Measurements from ENCODE around the gene ERBB4.
"Not testable (repeated sequence)": the region's sequence is repeated elsewhere in the genome, so short reads cannot be mapped to it uniquely, and the experiment has no call there.

The ERBB4 gene

DNA sequence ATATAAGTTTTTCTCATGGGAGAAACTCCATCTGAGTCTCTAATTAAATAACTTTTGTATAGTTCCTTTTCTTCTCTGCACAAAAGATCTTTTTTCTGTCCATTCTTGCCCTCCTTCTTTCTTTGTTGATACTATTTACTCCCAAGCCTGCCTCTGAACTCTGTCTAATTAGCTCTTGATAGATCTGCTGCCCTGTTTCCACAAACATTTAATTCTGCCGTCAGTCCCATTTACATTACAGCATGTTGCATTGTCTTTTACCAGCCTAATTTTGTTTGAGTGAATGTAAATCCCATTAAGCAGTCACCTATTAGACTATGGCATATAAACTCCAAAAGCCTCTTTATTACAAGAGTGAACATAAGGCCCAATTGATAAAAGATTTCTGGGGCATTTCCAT, 254.4 kb downstream of the ERBB4 start:
- DNase-seq, result no peak

DNA sequence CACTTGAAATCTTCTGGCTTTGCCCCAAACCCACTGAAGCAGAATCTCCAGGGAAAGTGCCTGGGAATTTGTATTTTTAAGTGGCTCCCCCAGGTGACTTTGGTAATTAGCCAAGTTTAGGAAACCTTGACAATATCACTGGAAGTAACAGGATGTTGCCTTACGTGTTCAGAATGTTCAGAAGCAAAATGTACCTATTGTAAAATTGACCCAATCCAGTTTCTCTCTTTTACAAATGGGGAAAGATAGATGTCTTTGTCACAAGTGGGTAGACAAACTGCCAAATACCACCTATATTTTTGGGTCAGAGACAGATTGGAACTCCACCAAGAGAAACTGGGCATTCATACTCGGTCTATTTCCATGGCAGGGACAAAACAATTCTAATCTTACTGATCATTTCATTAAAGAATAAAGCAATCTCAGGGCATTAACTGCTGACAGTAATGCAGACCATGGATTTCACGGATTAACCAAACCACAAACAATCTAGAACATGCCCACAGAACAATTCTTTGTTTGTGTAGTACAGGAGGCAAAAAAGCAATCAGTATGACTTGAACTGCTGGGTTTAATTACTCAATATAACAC, 255.8 kb downstream of the ERBB4 start:
- DNase-seq, result no peak

DNA sequence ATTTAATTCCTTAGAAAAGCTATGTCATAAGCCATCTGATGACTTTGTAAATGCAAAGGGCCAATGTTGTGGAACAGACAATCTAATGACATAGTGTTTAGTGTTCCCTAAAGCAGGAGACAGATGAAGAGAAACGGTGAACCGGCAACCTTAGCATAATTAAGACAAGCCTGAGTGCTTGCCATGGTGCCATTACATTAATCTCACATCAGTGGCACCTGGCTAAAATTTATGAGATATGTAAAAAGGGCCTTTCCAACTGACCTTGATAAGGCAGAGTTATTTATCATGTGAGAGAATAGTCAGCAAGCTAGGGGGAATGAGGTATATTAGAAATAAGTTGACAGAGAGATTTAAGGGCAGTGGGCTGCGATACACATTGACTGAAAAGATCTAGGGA, 261.8 kb downstream of the ERBB4 start:
- no peak for DNase-seq

DNA sequence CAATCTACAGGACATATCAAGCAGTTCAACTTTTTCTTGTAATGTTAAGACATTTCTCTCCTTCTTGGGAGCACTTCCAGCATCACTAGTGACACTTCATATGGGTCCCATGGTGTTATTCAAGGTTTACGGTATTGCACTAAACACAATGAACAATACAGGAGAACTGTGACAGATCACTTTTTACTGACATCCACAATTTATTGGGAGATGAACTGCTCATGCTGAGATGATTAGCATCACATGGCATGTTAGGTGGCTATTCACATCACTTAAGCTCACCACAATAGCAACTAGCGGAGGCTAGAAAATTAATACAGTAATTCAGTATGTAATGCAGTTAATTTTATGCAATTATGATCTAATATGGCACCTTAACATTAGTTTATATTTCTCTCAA, 264.4 kb downstream of the ERBB4 start:
- DNase-seq, result no peak

DNA sequence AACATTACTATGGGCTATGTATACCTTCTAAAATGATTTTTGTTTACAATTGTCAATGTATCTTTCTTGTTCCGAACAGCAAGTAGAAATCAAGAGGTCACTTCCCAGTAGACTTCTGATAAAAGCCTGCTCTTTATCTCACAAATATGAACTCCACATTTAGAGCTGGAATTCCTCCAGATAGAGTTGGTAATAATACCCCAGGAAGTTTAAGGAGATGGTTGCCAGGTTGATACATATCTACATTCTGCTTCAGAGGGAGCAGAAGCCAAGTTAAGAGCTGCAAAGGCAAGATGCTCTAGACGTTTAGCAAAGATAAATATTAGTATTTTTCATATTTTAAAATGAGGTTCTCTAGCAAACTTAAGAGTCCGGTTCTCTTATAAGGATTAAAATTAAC, 267.0 kb downstream of the ERBB4 start:
- no peak for DNase-seq

DNA sequence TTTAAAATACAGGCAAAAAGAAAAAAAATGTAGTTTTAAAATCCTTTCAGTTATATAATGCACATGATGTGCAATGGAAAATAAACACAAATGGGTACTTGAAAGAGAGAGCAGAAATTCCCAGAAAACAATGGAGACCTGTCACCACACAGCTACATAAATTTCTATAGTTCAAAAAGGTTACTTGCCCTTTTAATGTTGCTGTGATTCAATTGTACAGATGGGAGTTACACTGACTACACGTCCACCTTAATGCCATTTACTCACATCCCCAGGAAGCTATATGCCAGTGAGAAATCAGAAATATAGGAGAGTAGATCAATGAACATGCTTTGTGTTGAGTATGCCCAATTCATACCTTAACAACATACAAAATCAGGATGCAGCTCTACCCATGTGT, 269.6 kb downstream of the ERBB4 start:
- DNase-seq, result no peak

DNA sequence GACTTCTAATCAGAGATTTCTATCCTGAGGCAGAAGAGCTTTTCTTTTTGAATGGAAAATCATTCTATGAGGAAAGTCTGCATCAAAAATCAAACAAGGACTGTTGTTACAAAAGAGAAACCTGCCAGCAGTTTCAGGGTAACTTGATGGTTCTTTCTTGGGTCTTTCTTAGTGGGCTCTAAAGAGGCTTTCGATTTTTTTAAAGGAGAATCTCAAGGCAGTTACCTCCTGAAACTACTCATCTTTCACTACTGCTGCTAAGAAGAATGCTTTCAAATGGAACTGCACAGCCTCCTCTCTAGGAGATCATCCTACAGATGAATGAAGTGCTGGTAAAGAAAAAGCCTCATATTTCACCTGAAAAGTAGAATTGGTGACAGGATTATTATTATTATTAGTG, 272.3 kb downstream of the ERBB4 start:
- no peak for DNase-seq

DNA sequence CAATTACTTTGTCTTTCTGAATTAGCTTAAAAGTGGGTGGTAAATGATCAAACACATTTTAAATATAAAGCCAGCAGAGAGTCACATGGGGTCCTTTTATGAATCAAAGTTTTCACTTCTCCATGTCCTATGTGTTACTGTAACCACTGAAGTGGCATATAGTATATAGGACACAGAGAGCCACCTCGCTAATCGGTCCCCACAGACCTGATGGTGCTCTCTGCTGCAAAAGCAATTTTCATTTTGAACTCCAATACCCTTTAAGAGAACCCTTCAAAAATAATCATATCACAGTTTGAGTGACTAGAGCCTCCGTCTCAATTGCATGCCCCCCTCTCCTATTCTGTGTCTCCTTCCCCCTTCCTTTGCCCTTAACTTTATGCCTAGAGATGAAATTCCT, 272.8 kb downstream of the ERBB4 start:
- no peak for DNase-seq

DNA sequence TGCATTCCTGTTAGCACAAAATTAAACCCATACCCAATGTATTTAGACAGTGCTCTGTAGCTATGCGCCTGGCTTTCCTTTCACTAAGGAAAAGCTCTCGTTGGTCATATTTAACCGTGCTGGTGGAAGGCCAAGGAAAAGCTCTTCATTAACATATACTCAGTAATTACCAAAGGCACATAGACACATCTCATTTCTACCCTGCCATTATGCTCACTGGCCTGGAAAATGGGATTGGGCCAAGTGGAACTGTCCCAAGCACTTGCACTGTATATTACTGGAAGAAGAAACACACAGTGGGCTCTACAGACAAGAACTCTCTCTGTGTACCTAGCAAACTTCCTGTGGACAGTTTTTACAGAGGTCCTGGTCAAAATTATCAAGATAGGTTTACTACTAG, 274.4 kb downstream of the ERBB4 start:
- no peak for DNase-seq

DNA sequence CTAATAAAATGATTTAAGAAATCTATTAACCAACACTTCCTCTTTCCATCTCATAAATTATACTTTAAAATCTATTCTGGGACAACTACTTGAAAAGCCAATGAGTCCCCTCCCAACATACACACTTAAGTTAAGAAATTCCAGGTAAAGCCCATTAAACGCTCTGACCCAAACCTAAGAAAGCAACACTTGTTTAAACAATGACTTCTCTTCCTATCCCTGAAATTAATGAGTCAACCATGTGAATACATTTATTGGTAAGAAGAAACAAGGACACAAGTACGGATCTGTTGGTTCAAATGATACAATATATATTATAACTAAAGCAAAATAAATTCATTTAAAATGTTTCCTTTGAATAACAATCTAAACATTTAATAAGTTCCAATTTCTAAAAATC, 279.4 kb downstream of the ERBB4 start:
- no peak for DNase-seq

DNA sequence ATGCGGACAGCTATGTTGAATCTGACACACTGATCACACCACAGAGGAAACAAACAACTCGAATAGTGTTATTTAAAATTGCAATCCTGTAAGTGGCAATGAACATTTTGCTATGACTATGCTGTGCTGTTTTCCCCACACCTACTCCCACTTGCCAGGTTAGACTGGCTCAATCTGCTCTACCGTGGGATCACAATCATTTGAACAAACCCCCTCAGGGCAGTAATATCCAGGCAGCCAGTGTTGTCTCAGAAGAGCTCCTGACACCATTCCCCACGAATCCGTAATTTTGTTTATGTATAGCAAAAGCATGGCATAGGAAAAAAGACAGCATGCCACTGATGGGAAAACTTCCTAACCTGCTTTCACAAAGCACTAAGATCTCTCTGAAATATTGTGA, 284.3 kb downstream of the ERBB4 start:
- no peak for DNase-seq

DNA sequence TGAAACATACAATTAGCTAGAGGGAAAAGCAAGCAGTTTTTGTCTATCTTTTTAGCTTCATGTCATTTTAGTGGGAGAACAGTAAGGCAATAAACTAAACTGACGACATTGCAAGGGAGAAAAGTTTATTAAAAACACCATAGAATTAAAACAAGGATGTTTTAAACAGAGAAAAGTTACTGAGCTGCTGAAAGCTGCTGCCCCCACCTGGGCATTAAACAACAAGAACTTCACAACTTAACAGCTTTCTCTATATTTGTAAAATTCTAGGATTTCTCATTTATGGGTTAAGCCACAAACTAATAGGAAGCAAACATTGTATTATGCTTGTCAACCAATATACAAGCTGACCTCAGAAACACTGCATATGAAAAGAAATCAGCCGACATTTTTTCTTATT, 289.2 kb downstream of the ERBB4 start:
- no peak for DNase-seq

DNA sequence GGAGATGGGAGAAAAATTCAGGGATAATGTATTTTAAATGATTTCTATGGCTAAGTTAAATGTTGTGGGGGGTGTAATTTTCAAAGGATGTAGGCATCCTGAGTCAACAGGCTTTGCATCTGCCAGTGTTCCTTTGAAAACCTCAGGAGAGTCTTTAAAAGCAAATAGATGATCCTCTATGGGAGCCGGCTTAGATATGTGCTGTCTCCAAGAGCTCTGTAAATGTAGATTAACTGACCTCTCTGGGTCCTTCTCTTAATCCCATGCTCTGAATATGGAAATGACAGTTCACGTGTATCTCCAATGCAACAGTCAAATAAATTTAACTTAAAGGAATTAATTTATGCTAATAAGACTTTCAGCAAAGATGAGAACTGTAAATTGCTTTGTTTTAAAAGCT, 292.7 kb downstream of the ERBB4 start:
- no peak for DNase-seq

DNA sequence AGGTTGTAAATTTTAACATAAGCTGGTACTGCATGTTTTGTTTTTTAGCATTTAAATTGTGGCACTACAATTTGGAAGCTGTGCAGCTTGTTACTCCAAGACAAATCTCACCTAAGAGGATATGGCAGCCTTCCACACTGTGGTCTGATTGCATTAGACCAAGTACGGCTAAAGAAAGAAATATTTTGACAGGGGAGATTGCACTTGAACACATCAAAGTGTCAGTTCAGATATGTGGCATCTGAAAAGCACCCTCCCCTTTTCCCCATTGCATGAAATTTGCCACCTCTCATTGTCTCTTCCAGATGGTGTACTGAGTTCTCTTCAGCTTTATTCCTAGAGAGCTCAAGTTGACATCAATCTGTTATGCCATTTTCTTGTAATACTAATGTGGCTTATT, 295.9 kb downstream of the ERBB4 start:
- DNase-seq, result no peak

DNA sequence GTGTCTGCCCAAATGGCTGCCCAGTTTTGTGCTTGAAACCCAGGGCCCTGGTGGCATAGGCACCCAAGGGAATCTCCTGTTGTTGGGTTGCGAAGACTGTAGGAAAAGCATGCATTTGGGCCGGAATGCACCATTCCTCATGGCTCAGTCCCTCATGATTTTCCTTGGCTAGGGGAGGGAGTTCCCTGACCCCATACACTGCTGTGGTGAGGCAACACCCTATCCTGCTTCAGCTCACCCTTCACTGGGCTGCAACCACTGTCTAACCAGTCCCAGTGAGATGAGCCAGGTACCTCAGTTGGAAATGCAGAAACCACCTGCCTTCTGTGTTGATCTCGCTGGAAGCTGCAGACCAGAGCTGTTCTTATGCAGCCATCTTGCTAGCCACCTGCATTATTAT, 300.4 kb downstream of the ERBB4 start:
- not testable (repeated sequence) for DNase-seq

DNA sequence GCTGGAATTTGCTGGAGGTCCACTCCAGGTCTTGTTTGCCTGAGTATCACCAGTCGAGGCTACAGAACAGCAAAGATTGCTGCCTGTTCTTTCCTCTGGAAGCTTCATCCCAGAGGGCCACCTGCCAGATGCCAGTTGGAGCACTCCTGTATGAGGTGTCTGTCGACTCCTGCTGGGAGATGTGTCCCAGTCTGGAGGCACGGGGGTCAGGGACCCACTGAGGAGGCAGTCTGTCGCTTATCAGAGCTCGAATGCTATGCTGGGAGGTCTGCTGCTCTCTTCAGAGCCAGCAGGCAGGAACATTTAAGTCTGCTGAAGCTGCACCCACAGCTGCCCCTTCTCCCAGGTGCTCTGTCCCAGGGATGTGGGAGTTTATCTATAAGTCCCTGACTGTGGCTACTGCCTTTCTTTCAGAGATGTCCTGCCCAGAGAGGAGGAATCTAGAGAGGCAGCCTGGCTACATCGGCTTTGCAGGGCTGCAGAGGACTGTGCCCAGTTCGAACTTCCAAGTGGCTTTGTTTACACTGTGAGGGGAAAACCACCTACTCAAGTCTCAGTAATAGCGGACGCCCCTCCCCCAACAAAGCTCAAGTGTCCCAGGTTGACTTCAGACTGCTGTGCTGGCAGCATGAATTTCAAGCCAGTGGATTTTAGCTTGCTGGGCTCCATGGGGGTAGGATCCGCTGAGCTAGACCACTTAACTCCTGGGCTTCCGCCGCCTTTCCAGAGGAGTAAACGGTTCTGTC, 301.1 kb downstream of the ERBB4 start:
- DNase-seq, result no peak

DNA sequence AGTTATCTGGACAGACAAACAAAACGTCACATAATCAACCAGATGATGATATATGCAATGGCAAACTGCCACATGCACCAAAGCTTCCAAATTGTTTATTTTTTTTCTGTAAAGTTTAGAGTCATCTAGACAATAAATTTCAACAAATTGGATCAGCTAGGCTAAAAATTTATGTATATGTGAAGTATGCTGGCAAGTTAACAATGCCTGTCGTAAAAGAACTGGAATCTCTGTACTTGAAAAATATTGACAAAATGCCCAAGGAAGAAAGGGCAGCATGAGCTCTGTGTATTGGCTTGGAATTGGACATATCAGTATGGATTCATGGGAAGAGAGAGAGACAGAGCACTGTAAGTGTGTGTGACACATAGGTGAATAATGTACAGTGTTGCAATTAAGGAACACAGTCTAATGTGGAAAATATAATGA, 309.8 kb downstream of the ERBB4 start:
- no peak for DNase-seq

DNA sequence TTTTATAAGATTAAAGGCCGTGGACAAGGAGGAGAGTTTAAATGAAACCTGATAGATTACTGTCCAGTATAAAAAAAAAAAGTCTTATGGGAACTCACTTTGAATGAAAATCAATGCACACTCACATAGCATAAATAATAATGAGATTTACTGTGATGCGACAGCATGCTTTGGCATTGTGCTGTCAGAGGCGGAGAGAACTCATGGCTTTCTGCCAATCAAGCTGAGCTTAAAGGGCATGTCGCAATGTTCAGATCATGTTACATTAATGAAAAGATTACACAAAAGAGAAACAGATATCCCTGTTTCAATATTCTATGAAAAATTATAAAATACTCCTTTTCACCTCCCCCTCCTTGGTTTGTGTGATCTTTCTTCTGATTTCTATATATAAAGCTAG, 310.8 kb downstream of the ERBB4 start:
- no peak for DNase-seq

DNA sequence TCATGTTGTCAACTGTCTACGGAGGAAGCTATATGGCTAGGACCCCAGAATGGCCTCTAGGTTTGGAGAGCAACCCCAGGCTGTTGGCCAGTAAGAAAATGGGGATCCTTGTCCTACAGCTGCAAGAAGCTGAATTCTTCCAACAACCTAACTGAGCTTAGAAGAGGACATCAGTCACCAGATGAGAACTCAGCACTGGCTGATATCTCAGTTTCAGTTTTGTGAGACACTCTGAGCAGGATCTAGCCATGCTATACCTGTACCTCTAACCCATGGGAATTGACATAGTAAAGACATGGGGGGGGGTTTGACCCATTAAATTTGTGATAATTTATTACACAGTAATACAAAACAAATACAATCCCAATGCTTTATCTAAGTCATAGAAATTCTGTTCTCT, 312.5 kb downstream of the ERBB4 start:
- no peak for DNase-seq

DNA sequence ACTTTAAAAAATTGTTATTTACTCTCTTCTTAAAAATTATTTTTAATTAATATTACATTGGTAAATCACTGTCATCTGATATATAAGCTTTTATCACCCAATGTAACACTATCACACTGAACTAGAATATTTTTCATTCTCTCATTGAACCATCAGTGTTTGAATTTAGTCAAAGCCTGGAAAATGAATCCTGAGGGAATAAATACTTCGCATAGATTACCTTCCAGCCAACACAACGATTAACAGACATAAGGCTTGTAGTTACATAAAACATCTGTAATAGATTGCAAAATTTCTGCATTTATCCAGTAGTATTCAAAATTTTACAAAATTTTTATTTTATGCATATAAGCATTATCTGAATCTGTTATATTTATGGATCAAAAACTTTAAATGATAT, 314.9 kb downstream of the ERBB4 start:
- DNase-seq, result no peak

DNA sequence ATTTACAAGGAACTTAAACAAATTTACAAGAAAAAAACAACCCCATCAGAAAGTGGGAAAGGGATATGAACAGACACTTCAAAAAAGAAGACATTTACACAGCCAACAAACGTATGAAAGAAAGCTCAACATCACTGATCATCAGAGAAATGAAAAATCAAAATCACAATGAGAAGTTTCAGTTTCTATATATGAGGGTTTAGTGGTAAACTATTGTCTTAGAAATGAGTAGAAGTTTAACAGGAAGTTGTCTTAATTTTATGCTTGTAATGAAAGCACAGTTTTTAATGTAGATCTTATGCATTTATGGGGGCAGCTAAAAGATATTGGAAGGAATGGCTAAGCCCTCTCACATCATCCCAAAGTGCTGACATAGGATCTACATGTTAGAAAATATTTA, 325.4 kb downstream of the ERBB4 start:
- DNase-seq, result no peak

DNA sequence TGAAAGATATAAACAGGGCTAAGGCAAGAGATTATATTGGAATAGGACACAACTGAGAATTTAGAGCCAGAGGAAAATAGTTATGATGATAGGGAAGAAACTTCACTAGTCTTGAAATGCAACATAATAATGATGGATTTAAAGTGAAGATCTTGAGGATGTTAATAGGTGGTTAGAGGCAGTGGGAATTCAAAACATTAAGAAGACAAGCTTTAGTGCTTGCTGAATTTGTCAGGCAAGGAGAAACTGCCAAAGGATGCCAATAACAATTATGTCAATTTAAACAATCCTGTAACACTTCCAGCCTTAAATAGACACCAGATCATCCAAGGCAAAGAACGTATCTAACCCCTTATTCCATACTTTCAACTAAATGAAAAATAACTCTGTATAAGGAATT, 330.1 kb downstream of the ERBB4 start:
- DNase-seq, result no peak

DNA sequence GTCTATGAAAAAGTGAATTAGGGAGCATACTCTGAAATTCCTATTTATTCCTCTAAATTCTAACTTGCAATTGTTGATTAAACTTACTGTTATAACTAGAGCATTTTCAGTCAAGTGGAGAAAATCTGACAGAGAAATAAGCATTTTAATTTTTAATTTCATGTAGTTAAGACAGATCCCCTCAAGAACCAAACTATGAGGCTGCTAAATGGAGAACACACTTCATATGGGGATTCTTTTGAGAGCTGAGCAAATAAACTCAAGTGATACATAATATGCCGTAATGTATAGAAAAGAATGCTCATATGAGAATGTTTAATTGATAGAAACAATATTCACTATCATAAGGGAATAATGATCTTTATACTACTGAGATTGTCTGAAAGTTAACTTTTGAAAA, 340.8 kb downstream of the ERBB4 start:
- no peak for DNase-seq

DNA sequence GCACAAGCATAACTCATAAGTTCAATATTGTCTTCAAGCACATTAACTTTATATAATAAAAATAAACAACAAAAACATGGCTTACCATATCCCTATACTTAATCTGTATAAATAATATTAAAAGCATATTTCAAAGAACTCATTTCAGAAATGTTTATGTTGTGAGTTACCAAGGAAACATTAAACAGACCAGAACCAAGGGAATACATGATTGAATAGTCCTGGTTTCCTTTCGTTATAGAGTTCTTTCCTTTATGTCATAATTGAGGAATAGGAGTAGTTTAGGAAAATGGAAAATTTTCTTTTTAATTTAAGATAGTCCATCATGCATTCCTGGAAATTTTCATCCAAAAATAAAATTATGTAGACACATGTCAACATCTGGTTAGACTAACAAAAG, 343.0 kb downstream of the ERBB4 start:
- no peak for DNase-seq

DNA sequence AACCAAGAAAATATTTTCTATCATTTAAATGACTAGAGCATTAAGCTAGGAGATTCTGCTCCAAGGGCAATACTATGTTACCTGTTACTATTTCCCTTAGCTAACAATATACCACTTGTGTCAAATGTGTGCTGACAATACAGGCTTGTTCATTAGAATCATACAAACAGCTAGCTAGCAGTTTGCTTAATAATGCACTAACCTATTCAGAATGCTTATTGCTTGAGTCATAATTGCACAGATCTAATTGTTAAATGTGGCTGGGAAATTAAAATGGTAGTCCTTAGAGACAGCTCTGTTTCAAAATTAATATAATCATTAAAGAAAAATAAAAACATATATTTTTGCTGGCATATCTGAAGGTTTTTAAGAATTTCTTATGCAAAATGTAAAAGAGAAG, 344.2 kb downstream of the ERBB4 start:
- no peak for DNase-seq
